Measurements from ENCODE around the gene MRPL2. TPM values are rescaled to one million over a fixed set of nuclear protein-coding genes. Genes with fewer than 3 reads are reported as not detected.
"Not testable (repeated sequence)": the region's sequence is repeated elsewhere in the genome, so short reads cannot be mapped to it uniquely, and the experiment has no call there.

The MRPL2 gene
- total RNA-seq, 1 donor from 2014 or later = 76.4 TPM

DNA sequence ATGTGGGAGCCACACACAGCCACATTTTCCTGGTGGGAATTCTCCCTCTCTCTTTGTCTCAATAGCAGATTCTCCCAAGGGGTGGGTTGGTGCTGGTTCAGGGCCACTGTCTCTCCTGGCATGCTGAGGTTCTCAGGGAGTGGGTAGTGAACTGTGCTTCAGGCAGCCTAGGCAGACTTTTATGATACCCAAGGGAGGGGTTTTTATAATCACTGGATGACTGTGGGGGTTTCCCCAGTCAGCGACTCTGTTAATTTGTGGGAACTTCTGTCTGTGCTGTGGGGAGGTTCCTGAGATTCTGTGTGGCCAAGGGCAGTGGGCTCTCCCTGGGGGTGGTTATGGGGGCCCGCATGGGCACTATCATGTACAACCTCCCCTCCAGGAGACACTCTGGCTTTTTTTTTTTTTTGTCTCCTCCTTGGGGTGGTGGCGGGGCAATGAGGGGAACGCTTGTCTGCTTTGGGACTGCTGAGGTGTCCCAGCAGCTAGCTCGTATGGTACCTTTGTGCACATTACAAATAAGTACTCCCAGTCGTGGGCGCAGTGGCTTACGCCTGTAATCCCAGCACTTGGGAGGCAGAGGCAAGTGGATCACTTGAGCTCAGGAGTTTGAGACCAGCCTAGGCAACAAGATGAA lies 26.9 kb upstream of the MRPL2 start:
- intact Hi-C loops (cut with DNase I) = no loop called here
- DNase-seq (ENCODE audit: low spot score) = no peak

GRCh38 chr6:43082806-43083655 lies 23.8 kb upstream of the MRPL2 start:
- intact Hi-C loops (cut with DNase I) = no loop called here
- no peak for DNase-seq (ENCODE audit: low spot score)

- DNase-seq (ENCODE audit: low spot score); intact Hi-C loops (cut with DNase I): not testable (repeated sequence)
Observed at GRCh38 chr6:43081922-43082321, 22.7 kb upstream of the MRPL2 start.

- intact Hi-C loops (cut with DNase I) = no loop called here
Observed at GRCh38 chr6:43081043-43081442, 21.8 kb upstream of the MRPL2 start.

DNA sequence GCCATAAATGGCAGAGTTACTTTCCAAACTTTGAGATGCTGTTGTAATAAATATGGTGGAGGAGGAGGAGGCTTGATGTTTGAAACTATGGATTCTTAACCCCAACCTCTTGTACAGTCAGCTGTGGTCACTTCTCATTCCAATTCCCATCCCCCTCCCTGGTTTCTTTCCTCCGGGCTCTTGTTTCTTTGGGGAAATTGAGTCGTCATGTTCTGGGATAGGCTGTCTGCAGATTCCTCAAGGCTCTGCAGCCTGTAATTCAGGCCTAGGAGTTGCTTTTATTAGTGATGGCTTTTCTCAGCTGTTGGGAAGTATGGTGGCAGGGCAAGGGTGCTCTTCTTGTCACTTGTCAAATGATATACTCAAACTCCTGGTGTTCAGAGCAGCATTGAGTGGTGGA lies 19.5 kb upstream of the MRPL2 start:
- intact Hi-C loops (cut with DNase I) = no loop called here

More at GRCh38 chr6:43081043-43081442, 21.8 kb upstream of the MRPL2 start:
- no peak for DNase-seq (ENCODE audit: low spot score)

DNA sequence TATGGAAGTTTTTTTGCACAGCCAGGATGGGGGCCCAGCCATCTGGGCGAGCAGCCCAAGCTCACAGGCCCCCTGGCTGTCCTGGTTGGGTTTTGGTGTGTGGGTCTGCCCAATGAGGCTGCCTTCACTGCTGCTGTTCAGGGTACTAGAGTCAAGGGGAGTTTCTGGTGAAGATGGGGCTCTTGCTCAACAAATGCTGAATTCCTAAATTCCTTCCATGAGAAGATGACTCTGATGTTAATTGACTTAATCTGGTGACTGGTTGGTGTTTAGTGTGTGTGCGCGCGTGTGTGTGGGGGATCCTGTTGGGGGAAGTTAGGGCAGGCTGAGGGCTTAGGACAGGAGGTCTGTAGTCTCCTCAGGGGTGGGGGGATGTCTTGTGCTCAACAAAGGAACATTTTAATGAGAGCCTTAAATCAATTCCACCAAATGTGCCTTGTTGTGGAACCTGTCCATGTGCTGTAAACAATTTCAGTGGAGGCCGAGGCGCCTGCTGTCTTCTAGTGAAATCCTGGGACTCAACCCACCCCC lies 18.8 kb upstream of the MRPL2 start:
- DNase-seq (ENCODE audit: low spot score) = no peak
- intact Hi-C loops (cut with DNase I) = no loop called here

More for the DNA sequence above, 19.5 kb upstream of the MRPL2 start:
- DNase-seq (ENCODE audit: low spot score) = no peak

- DNase-seq (ENCODE audit: low spot score) = no peak
Observed at GRCh38 chr6:43077333-43077809, 18.1 kb upstream of the MRPL2 start.

GRCh38 chr6:43076464-43077332 lies 17.5 kb upstream of the MRPL2 start:
- intact Hi-C loops (cut with DNase I) = no loop called here
- no peak for DNase-seq (ENCODE audit: low spot score)

More at GRCh38 chr6:43077333-43077809, 18.1 kb upstream of the MRPL2 start:
- intact Hi-C loops (cut with DNase I) = no loop called here

DNA sequence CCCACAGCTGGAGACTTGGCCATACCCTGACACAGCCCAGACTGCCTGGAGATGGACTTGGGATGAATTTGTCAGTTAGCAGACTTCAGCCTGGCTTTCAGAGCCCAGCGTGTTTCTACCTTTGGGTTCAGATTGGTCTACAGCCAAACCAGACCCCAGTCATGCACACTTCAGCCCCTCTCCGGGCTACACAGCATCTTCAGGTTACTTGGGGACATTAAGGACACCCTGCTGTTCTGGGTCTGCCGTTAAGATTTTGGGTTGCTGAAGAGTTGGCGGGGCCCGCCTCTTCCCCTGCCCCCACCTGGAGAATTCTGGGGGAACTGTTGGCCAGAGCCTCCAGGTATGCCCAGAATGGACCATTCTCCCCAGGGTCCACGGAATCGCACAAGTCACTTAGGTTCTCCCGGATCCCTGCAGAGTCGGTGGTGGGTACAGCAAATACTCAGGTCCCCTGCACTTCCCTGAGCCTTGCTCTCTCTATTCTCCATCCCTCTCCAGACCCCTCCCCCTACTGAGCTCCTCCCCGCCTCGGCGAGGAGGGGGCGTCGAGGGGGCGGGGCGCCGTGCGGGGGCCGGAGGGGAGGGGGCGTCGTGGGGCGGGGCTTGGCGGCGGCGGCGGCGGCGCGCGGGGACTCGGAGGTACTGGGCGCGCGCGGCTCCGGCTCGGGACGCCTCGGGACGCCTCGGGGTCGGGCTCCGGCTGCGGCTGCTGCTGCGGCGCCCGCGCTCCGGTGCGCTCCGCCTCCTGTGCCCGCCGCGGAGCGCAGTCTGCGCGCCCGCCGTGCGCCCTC lies 16.6 kb upstream of the MRPL2 start, which contains the start of gene PTK7:
Gene PTK7, plus strand, starts transcription at position 645 of the 794 bp plus-strand sequence. CDS start 175 bp downstream, outside the sequence.
- no peak for DNase-seq (ENCODE audit: low spot score)
- intact Hi-C loops (cut with DNase I) = no loop called here

- no peak for DNase-seq (ENCODE audit: low spot score)
- intact Hi-C loops (cut with DNase I) = loop anchor here (5.0 kb wide), 1 partner anchor 67 kb away; no protein-coding TSS in a partner anchor
Observed at GRCh38 chr6:43074847-43075669, 15.8 kb upstream of the MRPL2 start.

- intact Hi-C loops (cut with DNase I) = loop anchor here (5.0 kb wide), 1 partner anchor 72 kb away; no protein-coding TSS in a partner anchor
Observed at GRCh38 chr6:43070028-43070632, 10.9 kb upstream of the MRPL2 start.

GRCh38 chr6:43062818-43063217 lies 3.6 kb upstream of the MRPL2 start:
- DNase-seq (ENCODE audit: low spot score) = no peak
- intact Hi-C loops (cut with DNase I) = no loop called here

More at GRCh38 chr6:43070028-43070632, 10.9 kb upstream of the MRPL2 start:
- DNase-seq (ENCODE audit: low spot score) = no peak

DNA sequence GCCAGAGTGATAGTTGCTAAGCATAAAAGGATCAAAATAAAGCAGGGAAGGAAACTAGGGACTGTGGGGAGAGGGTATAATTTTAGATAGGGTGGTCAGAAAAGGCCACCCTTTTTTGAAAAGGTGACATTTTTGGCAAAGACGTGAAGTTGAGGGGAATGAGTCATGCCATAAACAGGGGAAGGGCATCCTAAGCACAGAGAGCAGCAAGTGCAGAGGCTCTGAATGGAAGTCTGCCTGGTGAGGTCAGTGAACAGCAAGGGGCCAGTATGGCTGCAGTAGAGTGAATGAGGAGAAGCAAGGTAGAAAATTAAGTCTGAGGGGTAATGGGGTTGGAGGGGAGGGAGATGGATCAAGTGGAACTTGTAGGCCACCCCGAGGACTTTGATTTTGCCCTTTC lies 2.6 kb upstream of the MRPL2 start:
- DNase-seq (ENCODE audit: low spot score) = no peak
- intact Hi-C loops (cut with DNase I) = no loop called here

- intact Hi-C loops (cut with DNase I) = no loop called here
- no peak for DNase-seq (ENCODE audit: low spot score)
Observed at GRCh38 chr6:43060755-43061633, 1.8 kb upstream of the MRPL2 start.

- intact Hi-C loops (cut with DNase I) = no loop called here
- DNase-seq (ENCODE audit: low spot score) = no peak
Observed at GRCh38 chr6:43060034-43060754, 960 bp upstream of the MRPL2 start.

GRCh38 chr6:43058531-43058930 lies 703 bp downstream of the MRPL2 start:
- intact Hi-C loops (cut with DNase I) = no loop called here
- no peak for DNase-seq (ENCODE audit: low spot score)

Data from cardiac septum (tissue), 1 donor.